HEK293 (cell line): ENCODE results near the gene UST.

ENCODE experiments used
- CTCF ChIA-PET: fragments of 350-600 bp; formaldehyde crosslinking; extraction: SDS; loops from one replicate; lab custom pipeline; 2021; ENCODE audit warnings: antibody characterized with exemption; lab: Yijun Ruan, JAX
- POLR2A ChIA-PET: fragments of 300-600 bp; formaldehyde crosslinking; extraction: SDS; loops from one replicate; lab custom pipeline; 2020; ENCODE audit warnings: antibody characterized with exemption, inconsistent platforms; lab: Yijun Ruan, JAX
- H3K27ac ChIP-seq: fragments of 200-500 bp; sonication (Bioruptor generic); 2 replicates; pipeline ENCODE4 v1.5.1; 2014; ENCODE audit warnings: low read depth, low read length, control low read depth, inconsistent platforms; ENCODE audit errors: extremely low read depth
- H3K36me3 ChIP-seq, 2 experiments: fragments of 200-500 bp in 1 of 2; sonication (Bioruptor generic) in 1 of 2; 1 replicate in 1 of 2; 2 replicates in 1 of 2; pipeline ENCODE4 v1.5.1; 2014 to 2017; ENCODE audit warnings: inconsistent platforms in 2 of 2, low read length in 2 of 2; ENCODE audit not compliant: control insufficient read depth in 2 of 2, insufficient read depth in 1 of 2
- H3K4me1 ChIP-seq: fragments of 200-500 bp; sonication (Bioruptor generic); 2 replicates; pipeline ENCODE4 v1.5.1; 2014; ENCODE audit warnings: mild to moderate bottlenecking, low read length, inconsistent platforms; ENCODE audit not compliant: control insufficient read depth, insufficient read depth
- H3K4me3 ChIP-seq: 2 replicates; pipeline ENCODE4 v1.5.1; 2011; ENCODE audit warnings: low read depth, mild to moderate bottlenecking, control low read depth, low read length, moderate library complexity
- H3K9me3 ChIP-seq: fragments of 200-500 bp; sonication (Bioruptor generic); 2 replicates; pipeline ENCODE4 v1.5.1; 2014; ENCODE audit warnings: low read depth, low read length, inconsistent platforms; ENCODE audit not compliant: control insufficient read depth, insufficient read depth
- AEBP2 ChIP-seq: fragments of 450-650 bp; formaldehyde crosslinking; IDR thresholded peaks from 2 replicates; pipeline ENCODE4 v1.5.1; 2016; ENCODE audit warnings: missing biosample characterization, missing genetic modification characterization, borderline replicate concordance
- BCL11B ChIP-seq: fragments of 450-650 bp; formaldehyde crosslinking; IDR thresholded peaks from 2 replicates; pipeline ENCODE4 v1.5.1; 2016; ENCODE audit warnings: low read depth, missing biosample characterization, missing genetic modification characterization
- PRDM1 ChIP-seq: fragments of 450-650 bp; formaldehyde crosslinking; IDR thresholded peaks from 2 replicates; pipeline ENCODE4; 2016; ENCODE audit warnings: missing biosample characterization, missing genetic modification characterization
- PRDM6 ChIP-seq: fragments of 450-650 bp; formaldehyde crosslinking; IDR thresholded peaks from 2 replicates; pipeline ENCODE4 v1.5.1; 2017; ENCODE audit warnings: missing biosample characterization, missing genetic modification characterization
- SP2 ChIP-seq: fragments of 450-650 bp; formaldehyde crosslinking; IDR thresholded peaks from 2 replicates; pipeline ENCODE4 v1.5.1; 2016; ENCODE audit warnings: missing biosample characterization, missing genetic modification characterization
- TSHZ1 ChIP-seq: fragments of 450-650 bp; formaldehyde crosslinking; IDR thresholded peaks from 2 replicates; pipeline ENCODE4 v1.5.1; 2016; ENCODE audit warnings: missing biosample characterization, missing genetic modification characterization, borderline replicate concordance
- YY2 ChIP-seq: fragments of 450-650 bp; formaldehyde crosslinking; IDR thresholded peaks from 2 replicates; pipeline ENCODE4 v1.5.1; 2016; ENCODE audit warnings: missing biosample characterization, missing genetic modification characterization
- ZBTB1 ChIP-seq: fragments of 450-650 bp; formaldehyde crosslinking; IDR thresholded peaks from 2 replicates; pipeline ENCODE4 v1.5.1; 2016; ENCODE audit warnings: missing biosample characterization, missing genetic modification characterization
- ZBTB11 ChIP-seq: fragments of 450-650 bp; formaldehyde crosslinking; conservative IDR thresholded peaks from 2 replicates; pipeline ENCODE4 v1.5.1; 2016; ENCODE audit warnings: low read depth, missing biosample characterization, missing genetic modification characterization
- ZBTB7A ChIP-seq: fragments of 450-650 bp; formaldehyde crosslinking; IDR thresholded peaks from 2 replicates; pipeline ENCODE4 v1.5.1; 2016; ENCODE audit warnings: low read depth, missing biosample characterization, missing genetic modification characterization
- ZIC2 ChIP-seq: fragments of 450-650 bp; formaldehyde crosslinking; IDR thresholded peaks from 2 replicates; pipeline ENCODE4 v1.5.1; 2016; ENCODE audit warnings: missing biosample characterization, missing genetic modification characterization
- ZNF18 ChIP-seq: fragments of 450-650 bp; formaldehyde crosslinking; IDR thresholded peaks from 2 replicates; pipeline ENCODE4 v1.5.1; 2016; ENCODE audit warnings: missing biosample characterization, missing genetic modification characterization
- ZNF2 ChIP-seq: fragments of 450-650 bp; formaldehyde crosslinking; IDR thresholded peaks from 2 replicates; pipeline ENCODE4 v1.5.1; 2016; ENCODE audit warnings: missing biosample characterization, missing genetic modification characterization
- ZNF202 ChIP-seq: fragments of 450-650 bp; formaldehyde crosslinking; IDR thresholded peaks from 2 replicates; pipeline ENCODE4 v1.5.1; 2016; ENCODE audit warnings: missing biosample characterization, missing genetic modification characterization, borderline replicate concordance
- ZNF248 ChIP-seq: fragments of 450-650 bp; formaldehyde crosslinking; IDR thresholded peaks from 2 replicates; pipeline ENCODE4 v1.5.1; 2017; ENCODE audit warnings: missing biosample characterization, missing genetic modification characterization
- ZNF26 ChIP-seq: fragments of 450-650 bp; formaldehyde crosslinking; IDR thresholded peaks from 2 replicates; pipeline ENCODE4 v1.5.1; 2016; ENCODE audit warnings: missing biosample characterization, missing genetic modification characterization
- ZNF302 ChIP-seq: fragments of 450-650 bp; formaldehyde crosslinking; IDR thresholded peaks from 2 replicates; pipeline ENCODE4 v1.5.1; 2016; ENCODE audit warnings: missing biosample characterization, missing genetic modification characterization, low read depth
- ZNF404 ChIP-seq: fragments of 450-650 bp; formaldehyde crosslinking; IDR thresholded peaks from 2 replicates; pipeline ENCODE4 v1.5.1; 2017; ENCODE audit warnings: missing biosample characterization, missing genetic modification characterization
- ZNF433 ChIP-seq: fragments of 450-650 bp; formaldehyde crosslinking; IDR thresholded peaks from 2 replicates; pipeline ENCODE4 v1.5.1; 2016; ENCODE audit warnings: missing biosample characterization, missing genetic modification characterization, low read depth
- ZNF510 ChIP-seq: fragments of 450-650 bp; formaldehyde crosslinking; IDR thresholded peaks from 2 replicates; pipeline ENCODE4 v1.5.1; 2018; ENCODE audit warnings: mild to moderate bottlenecking, missing genetic modification characterization, missing biosample characterization; ENCODE audit not compliant: insufficient replicate concordance
- ZNF629 ChIP-seq: fragments of 450-650 bp; formaldehyde crosslinking; IDR thresholded peaks from 2 replicates; pipeline ENCODE4 v1.5.1; 2017; ENCODE audit warnings: missing biosample characterization, missing genetic modification characterization
- ZNF76 ChIP-seq: fragments of 450-650 bp; formaldehyde crosslinking; IDR thresholded peaks from 2 replicates; pipeline ENCODE4; 2016; ENCODE audit warnings: low read depth, missing biosample characterization, missing genetic modification characterization, borderline replicate concordance

Gene UST

GRCh38 chr6:148790404-148790803 is 43.6 kb downstream of the UST start:
- H3K4me3 ChIP-seq: no peak overlapping the region
- H3K36me3 ChIP-seq: no peaks in the 10 kb centered on the region
- no peak overlapping the region for H3K27ac ChIP-seq
- ChIA-PET POLR2A (no interaction called here), CTCF (interaction anchor here (0.6 kb wide), 1 partner anchor 231 kb away, joined by 3 read pairs; no protein-coding TSS in a partner anchor)
- TF ChIP-seq ZNF510 (tag by site-specific recombination) (no peak), ZNF202 (tag by site-specific recombination) (no peak), ZNF26 (tag by site-specific recombination) (no peak), ZNF18 (tag by site-specific recombination) (no peak), ZIC2 (tag by site-specific recombination) (no peak)
- H3K9me3 ChIP-seq: no peaks in the 10 kb centered on the region
- no peaks in the 10 kb centered on the region; the same call in 1 of the 2 replicates for H3K4me1 ChIP-seq

GRCh38 chr6:148790817-148791216 is 44.0 kb downstream of the UST start:
- Histone ChIP-seq H3K4me1 (no peaks in the 10 kb centered on the region; the same call in 1 of the 2 replicates), H3K4me3 (no peak overlapping the region), H3K27ac (no peak overlapping the region), H3K36me3 (no peaks in the 10 kb centered on the region), H3K9me3 (no peaks in the 10 kb centered on the region)
- ChIA-PET POLR2A (no interaction called here), CTCF (no interaction called here)
- TF ChIP-seq ZNF433 (tag by site-specific recombination) (no peak), BCL11B (tag by site-specific recombination) (no peak), ZBTB1 (tag by site-specific recombination) (no peak), ZBTB7A (tag by site-specific recombination) (no peak), ZBTB11 (no peak), AEBP2 (tag by site-specific recombination) (no peak), PRDM6 (tag by site-specific recombination) (no peak), ZNF76 (tag by site-specific recombination) (no peak), ZNF629 (no peak), TSHZ1 (tag by site-specific recombination) (no peak), ZNF2 (tag by site-specific recombination) (no peak), SP2 (no peak), ZNF302 (tag by site-specific recombination) (no peak), ZNF248 (tag by site-specific recombination) (no peak), YY2 (tag by site-specific recombination) (no peak), ZNF404 (tag by site-specific recombination) (no peak), PRDM1 (tag by site-specific recombination) (no peak)
